Endothelial cell of umbilical vein (primary cell): ENCODE measurements around the gene TOM1L2. TPM values are rescaled to one million over a fixed set of nuclear protein-coding genes. Genes with fewer than 3 reads are reported as not detected.

Experiments
- BruUV-seq: library from RNA; stranded (reverse); fragments of 400-500 nt; replicated peaks from 2 replicates; lab custom pipeline; 2021; lab: Mats Ljungman, UMichigan
- CTCF ChIA-PET: fragments of 300-600, 350-600 bp; sonication (Branson Sonifier 250); formaldehyde crosslinking; loops from one replicate; lab custom pipeline; 2021; ENCODE audit warnings: antibody characterized with exemption, inconsistent platforms; lab: Charles Lee
- POLR2A ChIA-PET: fragments of 300-600, 350-600 bp; sonication (Branson Sonifier 250); formaldehyde crosslinking; loops from one replicate; lab custom pipeline; 2021; ENCODE audit warnings: antibody characterized with exemption, inconsistent platforms; lab: Charles Lee
- DNase-seq: peaks from one replicate; pipeline ENCODE4 v3.0.0-alpha.2; 2011; ENCODE audit warnings: low read depth, low spot score
- FAIRE-seq: peaks from 2 replicates; lab custom pipeline; 2011; peaks lifted over from hg19 to GRCh38; lab: Jason Lieb, UNC
- H2AFZ ChIP-seq: 2 replicates; pipeline ENCODE4 v1.6.0; 2012; ENCODE audit warnings: low read depth, low read length, control low read depth, inconsistent platforms
- H3K27ac ChIP-seq: 2 replicates; pipeline ENCODE4 v1.5.1; 2011; ENCODE audit warnings: low read depth, mild to moderate bottlenecking, control low read depth, low read length, moderate library complexity; ENCODE audit not compliant: insufficient read depth
- H3K27me3 ChIP-seq, 2 experiments: 2 replicates each; pipeline versions ENCODE4 v1.6.0 to v1.6.1; 2011; ENCODE audit warnings: low read length in 2 of 2, mixed read lengths in 1 of 2; ENCODE audit not compliant: control insufficient read depth in 2 of 2, insufficient read depth in 2 of 2
- H3K36me3 ChIP-seq, 2 experiments: 2 replicates in 1 of 2; 3 replicates in 1 of 2; pipeline ENCODE4 v1.5.1; 2011; ENCODE audit warnings: low read length in 2 of 2, mild to moderate bottlenecking in 1 of 2, moderate library complexity in 1 of 2; ENCODE audit not compliant: control insufficient read depth in 2 of 2, insufficient read depth in 2 of 2; ENCODE audit errors: extremely low read depth in 1 of 2
- H3K4me1 ChIP-seq: 3 replicates; pipeline ENCODE4 v1.5.1; 2011; ENCODE audit warnings: mild to moderate bottlenecking, low read length; ENCODE audit not compliant: control insufficient read depth, insufficient read depth; ENCODE audit errors: extremely low read depth
- H3K4me2 ChIP-seq: 2 replicates; pipeline ENCODE4 v1.6.1; 2011; ENCODE audit warnings: low read length, control low read depth, mixed read lengths; ENCODE audit not compliant: insufficient read depth
- H3K4me3 ChIP-seq, 3 experiments: fragments of 200-600 bp in 1 of 3; sonication (generic), shearing (Covaris generic) in 1 of 3; replicated peaks in 1 of 3; 2 replicates each; pipeline ENCODE4 v1.5.1; 2011 to 2016; ENCODE audit warnings: control low read depth in 3 of 3, low read length in 3 of 3, mild to moderate bottlenecking in 2 of 3, inconsistent platforms in 1 of 3, low read depth in 1 of 3, moderate library complexity in 1 of 3; ENCODE audit not compliant: insufficient read depth in 1 of 3
- H3K79me2 ChIP-seq: 2 replicates; pipeline ENCODE4 v1.6.0; 2012; ENCODE audit warnings: low read length, inconsistent platforms; ENCODE audit not compliant: control insufficient read depth, insufficient read depth
- H3K9ac ChIP-seq: replicated peaks from 2 replicates; pipeline ENCODE3; 2011; ENCODE audit warnings: low read length, control low read depth; ENCODE audit not compliant: insufficient read depth; ENCODE audit errors: extremely low read depth
- H3K9me1 ChIP-seq: replicated peaks from 3 replicates; pipeline ENCODE4 v1.6.0; 2011; ENCODE audit warnings: mild to moderate bottlenecking, low read length; ENCODE audit not compliant: control insufficient read depth, insufficient read depth; ENCODE audit errors: extremely low read depth
- H3K9me3 ChIP-seq: replicated peaks from 2 replicates; pipeline ENCODE4 v1.5.1; 2012; ENCODE audit warnings: low read length, inconsistent platforms; ENCODE audit not compliant: control insufficient read depth, insufficient read depth
- H4K20me1 ChIP-seq: replicated peaks from 2 replicates; pipeline ENCODE3; 2011; ENCODE audit warnings: mild to moderate bottlenecking, low read length; ENCODE audit not compliant: control insufficient read depth, insufficient read depth; ENCODE audit errors: extremely low read depth
- EZH2 ChIP-seq: IDR thresholded peaks from 2 replicates; pipeline ENCODE4 v1.6.1; 2012; ENCODE audit warnings: borderline replicate concordance, low read depth, mild to moderate bottlenecking, moderate library complexity, low read length, inconsistent platforms; ENCODE audit not compliant: severe bottlenecking
- FOS ChIP-seq: IDR thresholded peaks from 2 replicates; pipeline ENCODE4 v1.6.1; 2011; ENCODE audit warnings: mild to moderate bottlenecking, low read length, moderate library complexity, borderline replicate concordance; ENCODE audit not compliant: insufficient read depth
- GATA2 ChIP-seq: IDR thresholded peaks from 2 replicates; pipeline ENCODE4 v1.7.0; 2011; ENCODE audit warnings: low read depth, mild to moderate bottlenecking, moderate library complexity, mixed read lengths, low read length; ENCODE audit not compliant: insufficient read length, insufficient read depth
- JUN ChIP-seq: IDR thresholded peaks from 2 replicates; pipeline ENCODE4 v1.6.1; 2011; ENCODE audit warnings: borderline replicate concordance, low read depth; ENCODE audit not compliant: insufficient read length, insufficient read depth
- MYC ChIP-seq: IDR thresholded peaks from one replicate; pipeline ENCODE4 v1.6.1; 2011; ENCODE audit warnings: mild to moderate bottlenecking, low read depth, low read length
- POLR2A ChIP-seq: IDR thresholded peaks from 2 replicates; pipeline ENCODE4 v1.6.1; 2012; ENCODE audit warnings: low read depth, mild to moderate bottlenecking, control low read depth, low read length
- POLR2AphosphoS5 ChIP-seq: IDR thresholded peaks from 2 replicates; pipeline ENCODE4 v1.6.1; 2012; ENCODE audit warnings: low read depth, mild to moderate bottlenecking, control low read depth, low read length, moderate library complexity; ENCODE audit not compliant: insufficient read depth
- dilution Hi-C: fragments of 300-500 bp; cut with MboI; formaldehyde crosslinking; loops from one replicate; pipeline ENCODE4 v1.15.0; 2019; ENCODE audit warnings: low sequenced_read_pairs; ENCODE audit not compliant: extremely low pct_ligation_motif_present
- intact Hi-C: fragments of 100-400 bp; cut with micrococcal nuclease; formaldehyde crosslinking; loops from one replicate; pipeline ENCODE4 v1.10.0; 2022
- polyA plus RNA-seq, 4 experiments: library from polyadenylated mRNA; depleted of rRNA in 3 of 4; stranded (reverse) in 3 of 4; unstranded in 1 of 4; fragments of >200 nt; gene quantifications; 2 replicates each; pipeline versions ENCODE4 v1.2.1 to v1.2.3, GENCODE V29; 2011 to 2012; ENCODE audit warnings: missing spikeins in 1 of 4
- total RNA-seq: library from RNA; stranded (reverse); gene quantifications from 2 replicates; pipeline ENCODE4 v1.2.3, GENCODE V29; 2021
- TF ChIP-seq, protein P1 (sequence below): IDR thresholded peaks from 2 replicates; pipeline ENCODE4 v1.6.1; 2011; ENCODE audit not compliant: insufficient read depth, insufficient read length
- TF ChIP-seq, protein P2 (sequence below), 2 donors: IDR thresholded peaks; 1 replicate in 1 of 2; 2 replicates in 1 of 2; pipeline ENCODE4 v1.5.1; 2011; ENCODE audit warnings: low read length in 2 of 2, mild to moderate bottlenecking in 2 of 2, moderate library complexity in 2 of 2, control low read depth in 1 of 2, inconsistent platforms in 1 of 2, low read depth in 1 of 2; ENCODE audit not compliant: insufficient read depth in 1 of 2; ENCODE audit errors: extremely low read depth in 1 of 2

Gene TOM1L2
- total and polyA plus RNA-seq, 2 donors (not counting 3 experiments of a cell fraction or from before 2014, with no cell fraction given): 31.7 to 37.6 TPM

DNA sequence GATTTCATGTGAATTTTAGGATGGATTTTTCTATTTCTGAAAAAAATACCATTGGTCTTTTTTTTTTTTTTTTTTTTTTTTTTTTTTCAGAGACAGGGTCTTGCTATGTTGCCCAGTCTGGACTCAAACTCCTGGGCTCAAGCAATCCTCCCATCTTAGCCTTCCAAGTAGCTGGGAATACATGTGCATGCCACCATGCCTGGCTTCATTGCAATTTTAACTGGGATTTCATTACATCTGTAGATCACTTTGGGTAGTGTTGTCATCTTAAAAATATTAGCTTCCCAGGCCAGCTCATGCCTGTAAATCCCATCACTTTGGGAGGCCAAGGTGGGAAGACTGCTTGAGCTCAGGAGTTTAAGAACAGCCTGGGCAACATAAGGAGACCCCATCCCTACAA, 54.8 kb downstream of the TOM1L2 start:
- BruUV-seq: no TSS peak
- no peak overlapping the region for H3K4me3 ChIP-seq
- intact Hi-C loops (loop anchor here (5.0 to 10.0 kb wide), 2 partner anchors 185 to 423 kb away; partner anchors contain the start of gene RASD1), dilution Hi-C loops (no loop called here)
- no peaks in the 10 kb centered on the region for H3K9me1 ChIP-seq
- TF ChIP-seq GATA2 (no peak), EZH2 (no peak), MYC (no peak), POLR2A (no peak), POLR2AphosphoS5 (no peak), JUN (no peak), FOS (no peak)
- TF ChIP-seq, protein P1, sequence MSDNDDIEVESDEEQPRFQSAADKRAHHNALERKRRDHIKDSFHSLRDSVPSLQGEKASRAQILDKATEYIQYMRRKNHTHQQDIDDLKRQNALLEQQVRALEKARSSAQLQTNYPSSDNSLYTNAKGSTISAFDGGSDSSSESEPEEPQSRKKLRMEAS: no peak
- TF ChIP-seq, protein P2, sequence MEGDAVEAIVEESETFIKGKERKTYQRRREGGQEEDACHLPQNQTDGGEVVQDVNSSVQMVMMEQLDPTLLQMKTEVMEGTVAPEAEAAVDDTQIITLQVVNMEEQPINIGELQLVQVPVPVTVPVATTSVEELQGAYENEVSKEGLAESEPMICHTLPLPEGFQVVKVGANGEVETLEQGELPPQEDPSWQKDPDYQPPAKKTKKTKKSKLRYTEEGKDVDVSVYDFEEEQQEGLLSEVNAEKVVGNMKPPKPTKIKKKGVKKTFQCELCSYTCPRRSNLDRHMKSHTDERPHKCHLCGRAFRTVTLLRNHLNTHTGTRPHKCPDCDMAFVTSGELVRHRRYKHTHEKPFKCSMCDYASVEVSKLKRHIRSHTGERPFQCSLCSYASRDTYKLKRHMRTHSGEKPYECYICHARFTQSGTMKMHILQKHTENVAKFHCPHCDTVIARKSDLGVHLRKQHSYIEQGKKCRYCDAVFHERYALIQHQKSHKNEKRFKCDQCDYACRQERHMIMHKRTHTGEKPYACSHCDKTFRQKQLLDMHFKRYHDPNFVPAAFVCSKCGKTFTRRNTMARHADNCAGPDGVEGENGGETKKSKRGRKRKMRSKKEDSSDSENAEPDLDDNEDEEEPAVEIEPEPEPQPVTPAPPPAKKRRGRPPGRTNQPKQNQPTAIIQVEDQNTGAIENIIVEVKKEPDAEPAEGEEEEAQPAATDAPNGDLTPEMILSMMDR (IDR thresholded peaks at IDR 0.05; ENCODE audit: extremely low read depth in 1 of 2, insufficient read depth in 1 of 2, low read depth in 1 of 2, low read length in 2 of 2): no peak
- DNase-seq (no peak), FAIRE-seq (no peak)
- no peaks in the 10 kb centered on the region for H4K20me1 ChIP-seq
- no peak overlapping the region for H3K9ac ChIP-seq
- CTCF ChIA-PET: interaction anchor here (1.4 to 7.0 kb wide), 3 partner anchors 17 to 53 kb away, joined by 3 to 175 read pairs (median 44); no protein-coding TSS in a partner anchor
- H2AFZ ChIP-seq: no peak overlapping the region
- no peak overlapping the region for H3K4me2 ChIP-seq
- no peaks in the 10 kb centered on the region for H3K79me2 ChIP-seq
- no peaks in the 10 kb centered on the region for H3K36me3 ChIP-seq
- H3K27ac ChIP-seq: no peak overlapping the region
- POLR2A ChIA-PET: no interaction called here
- H3K9me3 ChIP-seq: no peaks in the 10 kb centered on the region
- H3K4me1 ChIP-seq: peaks cover 35% of the 10 kb centered on the region
- no peaks in the 10 kb centered on the region for H3K27me3 ChIP-seq
